Measurements from ENCODE around the gene SRCIN1.

Gene SRCIN1

DNA sequence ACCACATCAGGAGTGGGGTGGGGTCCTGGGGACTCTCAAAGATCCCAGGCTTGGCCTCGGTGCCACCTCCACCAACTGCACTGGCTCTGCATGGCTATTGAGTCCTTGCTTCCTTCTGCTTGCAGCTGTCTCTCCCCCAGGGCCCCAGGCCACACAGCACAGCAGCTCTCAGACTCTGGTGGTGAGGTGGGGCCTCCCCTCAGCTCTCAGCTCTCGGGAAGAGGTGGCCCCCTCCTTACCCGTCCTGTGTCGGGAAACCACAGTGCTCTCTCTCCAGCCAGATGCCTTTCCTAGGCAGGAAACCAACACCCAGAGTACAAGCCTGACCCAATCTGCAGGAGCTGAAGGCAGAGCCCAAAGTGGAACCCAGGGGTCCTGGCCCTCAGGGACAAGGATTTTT is 18.5 kb downstream of the SRCIN1 start:
- Histone ChIP-seq H3K9me3 (ENCODE audit: control insufficient read depth, low read length) (no peaks in the 10 kb centered on the region), H3K4me1 (ENCODE audit: control insufficient read depth, insufficient read depth, low read length, poor library complexity, severe bottlenecking) (peaks cover 21% of the 10 kb centered on the region), H3K4me3 (ENCODE audit: extremely low read depth, insufficient read depth, low read length, poor library complexity, severe bottlenecking) (no peak overlapping the region), H3K36me3 (ENCODE audit: control insufficient read depth, insufficient read depth, low read length) (no peaks in the 10 kb centered on the region), H3K27ac (ENCODE audit: low read depth, low read length, severe bottlenecking) (no peak overlapping the region)
- WGBS, 2 experiments (ENCODE audit: insufficient coverage in 2 of 2) = 76 to 81% methylated on average over 2 to 4 of the region's 4 CpGs

DNA sequence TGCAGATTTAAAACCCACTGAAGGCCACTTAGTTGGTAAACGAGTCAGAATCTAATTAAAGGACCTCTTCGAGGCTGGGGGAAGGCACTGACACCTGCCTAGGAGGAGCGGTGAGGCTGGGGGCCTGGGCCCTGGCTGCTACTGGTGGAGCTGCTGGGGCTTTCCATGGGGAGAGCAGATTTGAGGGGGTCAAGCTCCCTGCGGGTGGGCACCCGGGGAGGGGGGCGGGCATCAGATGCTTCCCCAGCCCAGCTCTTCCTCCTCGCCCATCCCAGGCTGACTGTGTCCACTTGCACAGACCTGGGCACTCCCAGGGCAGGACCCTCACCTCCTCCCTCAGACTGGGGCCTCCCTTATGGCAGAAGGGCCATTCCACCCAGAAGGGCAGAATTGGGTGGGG is 19.0 kb downstream of the SRCIN1 start:
- H3K4me3 ChIP-seq (ENCODE audit: extremely low read depth, insufficient read depth, low read length, poor library complexity, severe bottlenecking) = no peak overlapping the region
- H3K36me3 ChIP-seq (ENCODE audit: control insufficient read depth, insufficient read depth, low read length) = no peaks in the 10 kb centered on the region
- WGBS, 2 experiments (ENCODE audit: insufficient coverage in 2 of 2) = 90 to 92% methylated on average over 3 to 5 of the region's 7 CpGs
- no peak overlapping the region for H3K27ac ChIP-seq (ENCODE audit: low read depth, low read length, severe bottlenecking)
- H3K9me3 ChIP-seq (ENCODE audit: control insufficient read depth, low read length) = no peaks in the 10 kb centered on the region
- peaks cover 17% of the 10 kb centered on the region for H3K4me1 ChIP-seq (ENCODE audit: control insufficient read depth, insufficient read depth, low read length, poor library complexity, severe bottlenecking)

DNA sequence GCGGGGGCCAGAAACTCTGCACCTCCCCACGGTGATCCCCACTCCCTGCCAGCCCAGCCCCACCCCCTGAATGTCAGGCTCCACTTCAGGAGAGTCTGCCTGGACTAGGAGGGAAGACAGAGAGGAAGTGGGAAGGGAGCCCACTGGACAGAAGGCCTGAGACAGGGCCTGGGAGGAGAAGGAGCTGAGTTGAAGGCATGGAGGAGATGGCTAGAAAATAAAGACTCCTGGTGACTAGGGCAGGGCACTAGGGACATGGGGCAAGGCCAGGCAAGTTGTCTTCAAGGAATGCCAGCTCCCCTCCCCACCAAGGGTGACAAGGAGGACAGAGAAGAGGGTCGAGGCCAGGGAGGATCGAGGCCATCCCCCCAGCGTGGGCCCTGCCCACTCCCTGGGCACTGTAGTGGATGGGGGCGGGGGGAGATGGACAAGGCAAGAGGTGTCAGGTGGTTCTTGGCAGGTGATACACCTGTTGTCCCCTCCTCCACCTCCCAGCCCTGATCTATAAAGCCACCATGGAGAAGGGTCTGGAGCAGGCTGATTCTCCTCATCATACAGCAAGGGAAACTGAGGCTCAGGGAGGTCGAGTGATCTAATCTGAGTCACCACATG is 19.7 kb downstream of the SRCIN1 start:
- Histone ChIP-seq H3K36me3 (ENCODE audit: control insufficient read depth, insufficient read depth, low read length) (no peaks in the 10 kb centered on the region), H3K27ac (ENCODE audit: low read depth, low read length, severe bottlenecking) (no peak overlapping the region), H3K9me3 (ENCODE audit: control insufficient read depth, low read length) (no peaks in the 10 kb centered on the region), H3K4me1 (ENCODE audit: control insufficient read depth, insufficient read depth, low read length, poor library complexity, severe bottlenecking) (peaks cover 10% of the 10 kb centered on the region), H3K4me3 (ENCODE audit: extremely low read depth, insufficient read depth, low read length, poor library complexity, severe bottlenecking) (no peak overlapping the region)
- 62 to 100% methylated on average over 1 to 4 of the region's 7 CpGs for WGBS, 2 experiments (ENCODE audit: insufficient coverage in 2 of 2)

DNA sequence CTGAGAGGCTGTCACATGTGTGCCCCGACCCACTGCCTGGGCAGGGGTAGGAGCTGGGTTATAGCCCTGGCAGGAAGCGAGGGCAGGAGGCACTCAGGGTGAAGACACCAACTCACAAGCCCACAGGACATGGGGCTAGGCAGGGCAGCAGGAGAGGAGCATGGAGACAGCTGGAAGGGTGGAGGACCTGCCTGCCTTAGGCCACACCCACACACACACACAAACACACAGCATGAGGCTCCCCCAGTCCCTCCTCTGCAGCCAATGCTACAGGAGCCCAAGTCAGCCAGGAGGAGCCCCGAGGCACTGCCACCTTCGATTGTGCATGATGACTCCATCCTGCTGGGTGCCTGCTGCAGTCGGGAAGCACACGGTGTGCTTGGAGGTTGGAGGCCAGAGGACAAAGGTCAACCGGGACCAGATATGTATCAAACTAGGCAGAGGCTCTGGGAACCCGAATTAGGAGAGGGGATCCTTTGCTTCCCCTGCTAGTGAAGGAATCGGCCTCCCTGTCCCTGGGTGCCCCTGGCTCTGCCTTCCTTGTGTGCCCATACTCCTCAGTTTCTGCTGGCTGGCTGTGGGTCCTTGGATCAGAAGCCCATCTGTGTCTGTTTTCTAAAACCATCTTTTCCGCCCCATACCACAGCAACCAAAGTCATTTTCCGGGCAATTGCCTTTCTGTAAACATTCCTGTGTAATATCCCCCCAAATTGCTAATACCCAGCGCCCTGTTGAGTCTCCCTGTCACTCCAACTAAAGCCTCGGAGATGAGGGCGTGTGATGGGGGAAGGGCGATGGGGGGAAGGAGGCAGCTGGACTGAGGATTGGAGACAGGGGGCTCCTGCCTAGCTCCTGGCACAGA is 20.5 kb downstream of the SRCIN1 start:
- H3K4me3 ChIP-seq (ENCODE audit: extremely low read depth, insufficient read depth, low read length, poor library complexity, severe bottlenecking) = no peak overlapping the region
- no peaks in the 10 kb centered on the region for H3K9me3 ChIP-seq (ENCODE audit: control insufficient read depth, low read length)
- no peaks in the 10 kb centered on the region for H3K36me3 ChIP-seq (ENCODE audit: control insufficient read depth, insufficient read depth, low read length)
- H3K4me1 ChIP-seq (ENCODE audit: control insufficient read depth, insufficient read depth, low read length, poor library complexity, severe bottlenecking) = peaks cover 9% of the 10 kb centered on the region
- no peak overlapping the region for H3K27ac ChIP-seq (ENCODE audit: low read depth, low read length, severe bottlenecking)
- 49 to 59% methylated on average over 8 to 10 of the region's 15 CpGs for WGBS, 2 experiments (ENCODE audit: insufficient coverage in 2 of 2)

DNA sequence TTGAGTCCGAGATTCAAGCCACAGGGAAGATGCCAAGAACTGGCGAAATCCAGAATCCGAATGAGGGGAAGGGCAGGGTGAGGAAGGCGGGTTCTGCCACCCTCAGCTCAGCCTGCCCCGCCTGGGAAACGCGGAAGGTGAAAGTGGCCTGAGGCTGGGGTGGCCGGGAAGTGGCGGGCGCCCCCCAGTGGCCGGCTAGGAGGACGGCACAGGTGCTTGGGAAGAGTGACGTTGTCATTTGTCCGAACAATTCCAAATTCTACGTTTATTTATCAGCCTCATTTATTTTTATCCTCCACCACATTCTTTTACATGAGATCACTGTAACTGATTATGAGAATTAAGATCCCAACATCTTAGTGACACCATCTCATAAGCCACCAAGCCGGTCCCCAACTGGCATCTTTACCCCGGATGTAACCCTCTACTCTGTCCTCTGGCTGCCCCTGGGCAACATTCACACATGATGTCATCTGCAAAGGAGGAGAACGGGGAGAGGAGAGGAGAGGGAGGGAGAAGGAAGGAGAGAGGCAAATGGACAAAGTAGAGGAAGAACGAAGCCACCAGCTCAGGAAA is 21.3 kb downstream of the SRCIN1 start:
- no peak overlapping the region for H3K4me3 ChIP-seq (ENCODE audit: extremely low read depth, insufficient read depth, low read length, poor library complexity, severe bottlenecking)
- 14 to 24% methylated on average over 9 to 13 of the region's 19 CpGs for WGBS, 2 experiments (ENCODE audit: insufficient coverage in 2 of 2)
- no peaks in the 10 kb centered on the region for H3K36me3 ChIP-seq (ENCODE audit: control insufficient read depth, insufficient read depth, low read length)
- no peak overlapping the region for H3K27ac ChIP-seq (ENCODE audit: low read depth, low read length, severe bottlenecking)
- no peaks in the 10 kb centered on the region for H3K9me3 ChIP-seq (ENCODE audit: control insufficient read depth, low read length)
- H3K4me1 ChIP-seq (ENCODE audit: control insufficient read depth, insufficient read depth, low read length, poor library complexity, severe bottlenecking) = peaks cover 16% of the 10 kb centered on the region

DNA sequence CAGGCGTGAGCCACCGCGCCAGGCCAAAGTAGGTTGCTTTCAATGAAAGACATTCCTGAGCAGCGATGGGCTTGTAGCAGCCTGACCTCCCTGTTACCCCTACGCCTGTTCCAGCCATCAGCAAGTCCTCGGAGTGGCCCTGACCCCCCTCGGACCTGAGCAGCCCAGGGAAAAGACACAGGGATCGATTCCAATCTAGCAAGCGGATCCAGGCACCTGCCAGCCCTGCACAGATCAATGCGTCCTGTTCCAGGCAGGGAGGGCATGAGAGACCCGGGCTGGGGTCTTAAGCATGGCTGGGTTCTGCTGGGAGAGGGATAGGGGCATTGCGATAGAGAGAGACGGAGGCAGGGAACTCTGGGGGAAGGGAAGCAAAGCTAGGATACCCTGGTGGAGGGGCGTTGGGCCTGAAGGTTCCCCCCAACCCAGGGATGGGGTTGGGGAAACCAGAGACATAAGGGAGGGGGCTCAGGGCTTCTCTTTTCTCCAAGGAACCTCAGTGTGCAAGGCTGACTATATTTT is 21.9 kb downstream of the SRCIN1 start:
- Histone ChIP-seq H3K27ac (ENCODE audit: low read depth, low read length, severe bottlenecking) (no peak overlapping the region), H3K36me3 (ENCODE audit: control insufficient read depth, insufficient read depth, low read length) (no peaks in the 10 kb centered on the region), H3K4me1 (ENCODE audit: control insufficient read depth, insufficient read depth, low read length, poor library complexity, severe bottlenecking) (peaks cover 16% of the 10 kb centered on the region), H3K4me3 (ENCODE audit: extremely low read depth, insufficient read depth, low read length, poor library complexity, severe bottlenecking) (no peak overlapping the region), H3K9me3 (ENCODE audit: control insufficient read depth, low read length) (no peaks in the 10 kb centered on the region)
- WGBS, 2 experiments (ENCODE audit: insufficient coverage in 2 of 2) = 81 to 84% methylated on average over 14 of the region's 14 CpGs

DNA sequence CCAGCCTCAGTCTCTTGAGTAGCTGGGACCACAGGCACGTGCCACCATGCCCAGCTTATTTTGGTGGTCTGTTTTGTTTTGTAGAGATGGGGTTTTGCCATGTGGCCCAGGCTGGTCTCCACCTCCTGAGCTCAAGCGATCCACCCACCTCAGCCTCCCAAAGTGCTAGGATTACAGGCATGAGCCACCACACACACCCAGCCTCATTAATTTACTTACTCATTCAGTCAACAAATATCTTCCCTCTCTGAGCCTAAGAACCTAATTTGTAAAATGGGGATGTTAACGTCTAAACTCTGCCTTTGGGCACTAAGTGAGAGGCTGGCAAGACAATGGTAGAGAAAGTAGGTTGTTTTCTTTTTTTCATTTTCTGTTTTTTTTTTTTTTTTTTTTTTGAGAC is 22.6 kb downstream of the SRCIN1 start:
- Histone ChIP-seq H3K4me1 (ENCODE audit: control insufficient read depth, insufficient read depth, low read length, poor library complexity, severe bottlenecking) (peaks cover 18% of the 10 kb centered on the region), H3K4me3 (ENCODE audit: extremely low read depth, insufficient read depth, low read length, poor library complexity, severe bottlenecking) (no peak overlapping the region), H3K27ac (ENCODE audit: low read depth, low read length, severe bottlenecking) (no peak overlapping the region), H3K9me3 (ENCODE audit: control insufficient read depth, low read length) (no peaks in the 10 kb centered on the region), H3K36me3 (ENCODE audit: control insufficient read depth, insufficient read depth, low read length) (no peaks in the 10 kb centered on the region)
- 83% methylated on average over 1 of the region's 3 CpGs; no CpG with 5 or more reads in 1 of the 2 experiments for WGBS, 2 experiments (ENCODE audit: insufficient coverage in 2 of 2)

DNA sequence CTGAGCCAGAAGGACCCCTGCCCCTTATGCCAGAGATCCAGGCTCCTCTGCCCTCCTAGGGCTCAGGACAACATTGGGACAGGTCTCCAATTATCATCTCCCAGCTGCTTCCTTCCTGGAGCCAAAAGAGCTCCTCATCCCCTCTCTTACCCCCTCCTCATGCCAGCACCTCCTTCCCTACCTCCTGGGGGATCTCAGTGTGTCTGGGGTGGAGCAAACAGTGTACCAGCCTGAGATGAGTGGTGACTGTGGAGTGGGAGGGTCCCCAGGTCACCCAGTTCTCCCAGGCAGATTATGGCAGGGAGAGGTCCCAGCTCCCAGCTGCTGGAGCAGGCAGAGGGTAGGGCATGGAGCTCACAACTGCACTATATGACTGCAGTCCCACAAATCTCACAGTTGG is 23.7 kb downstream of the SRCIN1 start:
- Histone ChIP-seq H3K4me3 (ENCODE audit: extremely low read depth, insufficient read depth, low read length, poor library complexity, severe bottlenecking) (no peak overlapping the region), H3K9me3 (ENCODE audit: control insufficient read depth, low read length) (no peaks in the 10 kb centered on the region), H3K36me3 (ENCODE audit: control insufficient read depth, insufficient read depth, low read length) (no peaks in the 10 kb centered on the region), H3K27ac (ENCODE audit: low read depth, low read length, severe bottlenecking) (no peak overlapping the region), H3K4me1 (ENCODE audit: control insufficient read depth, insufficient read depth, low read length, poor library complexity, severe bottlenecking) (peaks cover 22% of the 10 kb centered on the region)

DNA sequence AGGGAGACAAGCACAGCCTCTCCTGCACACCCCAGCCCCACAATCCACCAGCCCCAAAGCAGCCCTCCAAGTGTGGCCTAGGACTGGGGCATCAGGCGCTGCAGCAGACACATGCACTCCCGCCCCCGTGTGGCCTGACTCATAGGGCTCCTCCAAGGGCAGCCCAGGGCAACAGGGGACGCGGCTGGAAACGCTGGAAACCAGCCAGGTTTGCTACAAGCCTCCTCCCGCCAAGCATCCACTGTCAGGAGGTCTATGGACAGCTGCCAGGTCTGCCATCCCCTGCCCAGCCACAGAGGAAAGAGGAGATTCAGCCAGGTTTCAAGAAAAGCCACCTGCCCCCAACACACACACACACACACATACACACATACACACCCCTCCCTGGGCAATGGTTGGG is 25.8 kb downstream of the SRCIN1 start:
- no peak overlapping the region for H3K4me3 ChIP-seq (ENCODE audit: extremely low read depth, insufficient read depth, low read length, poor library complexity, severe bottlenecking)
- 17 to 24% methylated on average over 6 to 7 of the region's 7 CpGs for WGBS, 2 experiments (ENCODE audit: insufficient coverage in 2 of 2)
- H3K4me1 ChIP-seq (ENCODE audit: control insufficient read depth, insufficient read depth, low read length, poor library complexity, severe bottlenecking) = peaks cover 19% of the 10 kb centered on the region
- no peaks in the 10 kb centered on the region for H3K9me3 ChIP-seq (ENCODE audit: control insufficient read depth, low read length)
- H3K36me3 ChIP-seq (ENCODE audit: control insufficient read depth, insufficient read depth, low read length) = no peaks in the 10 kb centered on the region
- H3K27ac ChIP-seq (ENCODE audit: low read depth, low read length, severe bottlenecking) = no peak overlapping the region

DNA sequence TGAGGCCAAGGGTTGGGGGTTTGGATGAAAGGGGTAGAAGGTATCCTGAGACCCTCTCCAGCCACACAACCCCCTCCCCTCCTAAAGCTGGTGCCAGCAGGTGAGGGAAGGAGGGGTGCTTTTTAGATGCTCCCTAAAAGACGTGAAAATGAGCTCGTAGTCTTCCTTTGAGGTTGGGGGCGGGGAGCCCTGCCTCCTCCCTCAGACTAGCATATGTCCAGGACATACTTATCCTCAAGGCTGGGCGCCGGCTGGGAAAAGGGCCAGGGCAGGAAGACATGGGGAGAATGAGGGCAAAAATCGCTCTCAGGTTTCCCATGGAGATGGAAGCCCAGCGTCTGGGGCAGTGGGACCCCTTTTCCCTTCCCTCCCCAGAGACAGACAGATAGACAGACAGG is 26.7 kb downstream of the SRCIN1 start:
- no peak overlapping the region for H3K27ac ChIP-seq (ENCODE audit: low read depth, low read length, severe bottlenecking)
- H3K4me1 ChIP-seq (ENCODE audit: control insufficient read depth, insufficient read depth, low read length, poor library complexity, severe bottlenecking) = peaks cover 19% of the 10 kb centered on the region
- 64% methylated on average over 4 of the region's 7 CpGs; no CpG with 5 or more reads in 1 of the 2 experiments for WGBS, 2 experiments (ENCODE audit: insufficient coverage in 2 of 2)
- no peak overlapping the region for H3K4me3 ChIP-seq (ENCODE audit: extremely low read depth, insufficient read depth, low read length, poor library complexity, severe bottlenecking)
- no peaks in the 10 kb centered on the region for H3K9me3 ChIP-seq (ENCODE audit: control insufficient read depth, low read length)
- no peaks in the 10 kb centered on the region for H3K36me3 ChIP-seq (ENCODE audit: control insufficient read depth, insufficient read depth, low read length)
